Panc1 (cell line): ENCODE data around the gene SNTG2. TPM values are rescaled to one million over a fixed set of nuclear protein-coding genes. Genes with fewer than 3 reads are reported as not detected.

Experiments
- ATAC-seq: fragments of 200-7000 bp; cut with Tn5 transposase; 2 replicates; pipeline ENCODE4 v1.9.1; 2020; ENCODE audit warnings: mild to moderate bottlenecking, moderate library complexity
- BruUV-seq: library from RNA; stranded (reverse); fragments of 400-500 nt; replicated peaks from 2 replicates; lab custom pipeline; 2021; lab: Mats Ljungman, UMichigan
- CTCF ChIA-PET: fragments of 300-600 bp; sonication (Branson Sonifier 250); formaldehyde crosslinking; loops from one replicate; lab custom pipeline; 2022; ENCODE audit warnings: antibody characterized with exemption; lab: Charles Lee
- POLR2A ChIA-PET: fragments of 300-600 bp; sonication (Branson Sonifier 250); formaldehyde crosslinking; loops from one replicate; lab custom pipeline; 2022; ENCODE audit warnings: antibody characterized with exemption; lab: Charles Lee
- DNase-seq: peaks from one replicate; pipeline ENCODE4 v3.0.0-alpha.2; 2010; ENCODE audit warnings: low read depth, low spot score
- H3K27ac ChIP-seq: 2 replicates; pipeline ENCODE4 v1.5.1; 2011; ENCODE audit warnings: mild to moderate bottlenecking, low read length, inconsistent platforms
- H3K27me3 ChIP-seq: fragments of 200-500 bp; sonication (Bioruptor generic); 2 replicates; pipeline ENCODE4 v1.6.0; 2014; ENCODE audit warnings: low read length, inconsistent platforms; ENCODE audit not compliant: control insufficient read depth, insufficient read depth
- H3K36me3 ChIP-seq: fragments of 200-500 bp; sonication (Bioruptor generic); 2 replicates; pipeline ENCODE4 v1.5.1; 2014; ENCODE audit warnings: inconsistent platforms, mild to moderate bottlenecking, low read length, moderate library complexity; ENCODE audit not compliant: control insufficient read depth, insufficient read depth
- H3K4me1 ChIP-seq: 2 replicates; pipeline ENCODE4 v1.5.1; 2011; ENCODE audit warnings: inconsistent platforms, mild to moderate bottlenecking, low read length, moderate library complexity; ENCODE audit not compliant: control insufficient read depth, insufficient read depth
- H3K4me3 ChIP-seq, 2 experiments: 2 replicates each; pipeline ENCODE4 v1.5.1; 2011 to 2012; ENCODE audit warnings: low read depth in 2 of 2, low read length in 2 of 2, mild to moderate bottlenecking in 2 of 2, inconsistent platforms in 1 of 2, moderate library complexity in 1 of 2
- H3K9me3 ChIP-seq: fragments of 200-500 bp; sonication (Bioruptor generic); 2 replicates; pipeline ENCODE4 v1.5.1; 2014; ENCODE audit warnings: low read depth, mild to moderate bottlenecking, inconsistent platforms, low read length, moderate library complexity; ENCODE audit not compliant: control insufficient read depth, insufficient read depth
- POLR2AphosphoS5 ChIP-seq: IDR thresholded peaks from 2 replicates; pipeline ENCODE4 v1.6.1; 2012; ENCODE audit warnings: mild to moderate bottlenecking, low read depth, low read length, moderate library complexity
- SIN3A ChIP-seq: IDR thresholded peaks from 2 replicates; pipeline ENCODE4 v1.6.1; 2012; ENCODE audit warnings: low read depth, mild to moderate bottlenecking, low read length, moderate library complexity, borderline replicate concordance; ENCODE audit not compliant: insufficient read depth
- TCF7L2 ChIP-seq: IDR thresholded peaks from 2 replicates; pipeline ENCODE4 v1.6.1; 2011; ENCODE audit warnings: mild to moderate bottlenecking, low read depth, low read length, inconsistent platforms
- in situ Hi-C: cut with HindIII; loops from 2 replicates; pipeline ENCODE4 v1.10.0; 2016; ENCODE audit warnings: low sequenced_read_pairs, low pct_unique_long_range_greater_than_20kb
- intact Hi-C: fragments of 100-400 bp; cut with micrococcal nuclease; formaldehyde crosslinking; loops from one replicate; pipeline ENCODE4 v1.10.0; 2022; ENCODE audit not compliant: unreplicated experiment
- total RNA-seq: library from RNA; stranded (reverse); gene quantifications from one replicate; pipeline ENCODE4 v1.2.1, GENCODE V29; 2021; ENCODE audit not compliant: unreplicated experiment
- TF ChIP-seq, protein P1 (sequence below), 2 experiments: IDR thresholded peaks; 2 replicates each; pipeline ENCODE4 v1.6.1; 2011 to 2012; ENCODE audit warnings: low read depth in 2 of 2, control low read depth in 1 of 2, low read length in 1 of 2, mild to moderate bottlenecking in 1 of 2, moderate library complexity in 1 of 2; ENCODE audit not compliant: insufficient read depth in 1 of 2
- TF ChIP-seq, protein P2 (sequence below): fragments of 450-650 bp; IDR thresholded peaks from 2 replicates; pipeline ENCODE4 v1.5.1; 2017; ENCODE audit warnings: mild to moderate bottlenecking

SNTG2 gene
- total RNA-seq, 1 experiment from 2014 or later = not detected

DNA sequence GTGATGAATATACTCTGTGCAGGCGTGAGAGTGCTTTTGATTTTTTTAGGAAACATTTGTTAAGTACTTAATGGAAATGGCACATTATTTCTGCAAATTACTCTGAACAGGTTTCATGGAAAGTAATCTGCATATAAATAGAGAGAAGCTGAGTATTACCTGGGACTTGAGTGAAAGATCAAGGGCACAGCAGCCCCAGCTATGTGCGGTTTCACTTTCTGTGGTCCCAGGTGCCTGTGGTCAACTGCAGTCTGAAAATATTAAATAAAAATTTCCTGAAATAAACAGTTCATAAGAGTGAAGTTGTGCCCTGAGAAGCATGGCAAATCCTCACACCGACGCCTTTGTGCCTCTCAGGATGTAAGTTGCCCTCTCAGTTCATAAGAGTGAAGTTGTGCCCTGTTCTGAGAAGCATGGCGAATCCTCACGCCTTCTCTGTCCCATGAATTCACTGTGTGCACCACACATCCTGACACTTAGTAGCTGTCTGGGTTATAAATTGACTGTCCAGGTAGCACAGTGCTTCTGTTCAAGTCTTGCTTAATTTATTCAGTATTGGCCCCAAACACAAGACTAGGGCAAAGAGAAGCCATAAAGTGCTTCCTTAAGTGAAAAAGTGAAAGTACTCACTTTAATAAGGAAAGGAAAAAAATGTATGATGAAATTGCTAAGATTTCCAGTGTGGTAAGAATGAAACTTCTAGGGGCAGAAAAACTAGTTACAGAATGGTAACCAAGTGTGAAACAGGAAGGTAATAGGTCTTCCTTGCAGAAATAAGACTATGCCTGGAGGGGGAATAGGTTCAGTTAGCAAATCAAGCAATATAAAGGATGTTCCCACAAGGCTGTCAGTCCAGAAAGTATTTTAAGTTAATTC, 4.3 kb upstream of the SNTG2 start:
- intact Hi-C loops (no loop called here), in situ Hi-C loops (no loop called here)
- ATAC-seq = no peak
- Histone ChIP-seq H3K9me3 (no peaks in the 10 kb centered on the region), H3K4me1 (peaks cover 3% of the 10 kb centered on the region; the same call in 1 of the 2 replicates), H3K27ac (no peak overlapping the region), H3K27me3 (no peaks in the 10 kb centered on the region), H3K4me3 (no peak overlapping the region; a peak in 1 of 4 replicates), H3K36me3 (no peaks in the 10 kb centered on the region)
- CTCF ChIA-PET = no interaction called here
- no peak for TF ChIP-seq SIN3A
- TF ChIP-seq, protein P1, sequence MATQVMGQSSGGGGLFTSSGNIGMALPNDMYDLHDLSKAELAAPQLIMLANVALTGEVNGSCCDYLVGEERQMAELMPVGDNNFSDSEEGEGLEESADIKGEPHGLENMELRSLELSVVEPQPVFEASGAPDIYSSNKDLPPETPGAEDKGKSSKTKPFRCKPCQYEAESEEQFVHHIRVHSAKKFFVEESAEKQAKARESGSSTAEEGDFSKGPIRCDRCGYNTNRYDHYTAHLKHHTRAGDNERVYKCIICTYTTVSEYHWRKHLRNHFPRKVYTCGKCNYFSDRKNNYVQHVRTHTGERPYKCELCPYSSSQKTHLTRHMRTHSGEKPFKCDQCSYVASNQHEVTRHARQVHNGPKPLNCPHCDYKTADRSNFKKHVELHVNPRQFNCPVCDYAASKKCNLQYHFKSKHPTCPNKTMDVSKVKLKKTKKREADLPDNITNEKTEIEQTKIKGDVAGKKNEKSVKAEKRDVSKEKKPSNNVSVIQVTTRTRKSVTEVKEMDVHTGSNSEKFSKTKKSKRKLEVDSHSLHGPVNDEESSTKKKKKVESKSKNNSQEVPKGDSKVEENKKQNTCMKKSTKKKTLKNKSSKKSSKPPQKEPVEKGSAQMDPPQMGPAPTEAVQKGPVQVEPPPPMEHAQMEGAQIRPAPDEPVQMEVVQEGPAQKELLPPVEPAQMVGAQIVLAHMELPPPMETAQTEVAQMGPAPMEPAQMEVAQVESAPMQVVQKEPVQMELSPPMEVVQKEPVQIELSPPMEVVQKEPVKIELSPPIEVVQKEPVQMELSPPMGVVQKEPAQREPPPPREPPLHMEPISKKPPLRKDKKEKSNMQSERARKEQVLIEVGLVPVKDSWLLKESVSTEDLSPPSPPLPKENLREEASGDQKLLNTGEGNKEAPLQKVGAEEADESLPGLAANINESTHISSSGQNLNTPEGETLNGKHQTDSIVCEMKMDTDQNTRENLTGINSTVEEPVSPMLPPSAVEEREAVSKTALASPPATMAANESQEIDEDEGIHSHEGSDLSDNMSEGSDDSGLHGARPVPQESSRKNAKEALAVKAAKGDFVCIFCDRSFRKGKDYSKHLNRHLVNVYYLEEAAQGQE (IDR thresholded peaks at IDR 0.05; ENCODE audit: insufficient read depth in 1 of 2, low read depth in 2 of 2, low read length in 1 of 2) = no peak
- no peak for TF ChIP-seq TCF7L2
- TF ChIP-seq, protein P2, sequence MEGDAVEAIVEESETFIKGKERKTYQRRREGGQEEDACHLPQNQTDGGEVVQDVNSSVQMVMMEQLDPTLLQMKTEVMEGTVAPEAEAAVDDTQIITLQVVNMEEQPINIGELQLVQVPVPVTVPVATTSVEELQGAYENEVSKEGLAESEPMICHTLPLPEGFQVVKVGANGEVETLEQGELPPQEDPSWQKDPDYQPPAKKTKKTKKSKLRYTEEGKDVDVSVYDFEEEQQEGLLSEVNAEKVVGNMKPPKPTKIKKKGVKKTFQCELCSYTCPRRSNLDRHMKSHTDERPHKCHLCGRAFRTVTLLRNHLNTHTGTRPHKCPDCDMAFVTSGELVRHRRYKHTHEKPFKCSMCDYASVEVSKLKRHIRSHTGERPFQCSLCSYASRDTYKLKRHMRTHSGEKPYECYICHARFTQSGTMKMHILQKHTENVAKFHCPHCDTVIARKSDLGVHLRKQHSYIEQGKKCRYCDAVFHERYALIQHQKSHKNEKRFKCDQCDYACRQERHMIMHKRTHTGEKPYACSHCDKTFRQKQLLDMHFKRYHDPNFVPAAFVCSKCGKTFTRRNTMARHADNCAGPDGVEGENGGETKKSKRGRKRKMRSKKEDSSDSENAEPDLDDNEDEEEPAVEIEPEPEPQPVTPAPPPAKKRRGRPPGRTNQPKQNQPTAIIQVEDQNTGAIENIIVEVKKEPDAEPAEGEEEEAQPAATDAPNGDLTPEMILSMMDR = no peak
- no peak for TF ChIP-seq POLR2AphosphoS5
- DNase-seq = no peak
- POLR2A ChIA-PET = no interaction called here
- BruUV-seq = no TSS peak

DNA sequence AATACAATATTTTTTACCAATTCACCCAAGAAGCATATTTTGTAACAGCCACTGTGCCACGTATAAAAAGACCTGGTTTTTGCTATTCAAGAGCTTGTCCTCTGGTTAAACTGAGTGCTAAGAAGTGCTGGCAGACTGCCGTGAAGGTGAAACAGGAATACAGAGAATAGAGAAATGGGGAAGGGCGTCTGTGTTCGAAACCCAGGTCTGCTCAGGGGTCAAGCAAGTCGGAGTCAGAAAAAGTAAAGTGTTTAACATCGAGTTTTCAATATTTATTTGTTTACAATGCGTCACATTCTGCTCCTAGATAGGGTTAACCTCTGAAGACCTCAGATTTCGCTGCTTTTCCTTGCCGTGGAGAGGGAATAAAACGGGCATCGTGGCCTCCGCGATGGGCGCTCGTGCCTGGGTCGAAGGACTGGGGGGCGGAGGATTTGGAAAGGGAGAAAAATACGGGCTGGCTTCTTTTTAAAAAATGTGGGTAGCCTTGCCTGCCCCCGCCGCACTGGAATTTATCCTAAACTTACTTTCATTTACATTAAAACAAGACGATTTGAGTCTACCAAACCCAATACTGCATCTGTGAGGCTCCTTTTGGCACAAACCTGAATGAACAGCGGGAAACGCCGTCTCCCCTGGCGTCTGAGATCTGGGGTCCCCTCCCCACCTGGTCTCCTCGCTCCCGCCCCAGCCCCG, 1.1 kb upstream of the SNTG2 start:
- CTCF ChIA-PET = no interaction called here
- POLR2A ChIA-PET = no interaction called here
- Histone ChIP-seq H3K27ac (no peak overlapping the region), H3K36me3 (no peaks in the 10 kb centered on the region), H3K4me3 (peak overlapping the region; percentile 4 to 30; a peak in 3 of 4 replicates), H3K4me1 (peaks cover 3% of the 10 kb centered on the region; the same call in 1 of the 2 replicates), H3K9me3 (no peaks in the 10 kb centered on the region), H3K27me3 (no peaks in the 10 kb centered on the region)
- no peak for ATAC-seq
- BruUV-seq = no TSS peak
- intact Hi-C loops (loop anchor here (5.0 kb wide), 1 partner anchor 193 kb away; no protein-coding TSS in a partner anchor), in situ Hi-C loops (no loop called here)
- no peak for TF ChIP-seq TCF7L2
- TF ChIP-seq SIN3A = no peak
- TF ChIP-seq, protein P1 (IDR thresholded peaks at IDR 0.05; ENCODE audit: insufficient read depth in 1 of 2, low read depth in 2 of 2, low read length in 1 of 2) = no peak
- no peak for TF ChIP-seq POLR2AphosphoS5
- TF ChIP-seq, protein P2 = no peak
- DNase-seq = no peak
